ENCODE data around the gene HAT1. TPM values are rescaled to one million over a fixed set of nuclear protein-coding genes. Genes with fewer than 3 reads are reported as not detected.

Gene HAT1
- total and polyA plus RNA-seq, 2 of the 4 experiments (the other 2 are of a cell fraction): 24.4 to 42.1 TPM

DNA sequence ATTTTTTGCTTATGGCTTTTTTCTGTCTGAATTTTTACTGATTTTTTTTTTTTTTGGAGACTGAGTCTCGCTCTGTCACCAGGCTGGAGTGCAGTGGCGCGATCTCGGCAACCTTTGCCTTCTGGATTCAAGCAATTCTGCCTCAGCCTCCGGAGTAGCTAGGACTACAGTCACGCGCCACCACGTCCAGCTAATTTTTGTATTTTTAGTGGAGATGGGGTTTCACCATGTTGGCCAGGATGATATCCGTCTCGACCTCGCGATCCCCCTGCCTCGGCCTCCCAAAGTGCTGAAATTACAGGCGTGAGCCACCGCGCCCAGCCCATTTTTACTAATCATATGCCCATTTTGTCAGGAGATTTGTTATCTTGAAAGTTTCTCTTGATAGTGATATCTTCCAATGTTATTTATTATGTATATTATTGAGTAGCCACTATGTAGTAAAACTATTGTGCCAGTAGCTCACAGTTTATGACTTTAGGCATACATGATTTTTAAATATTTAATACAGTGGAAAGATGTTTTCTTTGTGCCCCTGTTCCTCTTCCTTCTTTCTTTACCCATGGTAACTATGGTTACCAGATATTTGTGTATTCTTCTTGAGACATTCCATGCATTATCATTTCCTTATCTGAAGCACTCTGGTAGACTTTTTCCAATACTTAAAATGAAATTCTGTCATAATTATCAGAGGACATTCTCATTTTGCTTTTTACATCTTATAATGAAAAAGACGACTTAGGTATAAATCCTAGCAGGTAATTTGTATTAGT lies 2.1 kb downstream of the HAT1 start (continued):
- no peak for TF ChIP-seq RAD21 (IDR thresholded peaks at IDR 0.05; ENCODE audit: low read length)

DNA sequence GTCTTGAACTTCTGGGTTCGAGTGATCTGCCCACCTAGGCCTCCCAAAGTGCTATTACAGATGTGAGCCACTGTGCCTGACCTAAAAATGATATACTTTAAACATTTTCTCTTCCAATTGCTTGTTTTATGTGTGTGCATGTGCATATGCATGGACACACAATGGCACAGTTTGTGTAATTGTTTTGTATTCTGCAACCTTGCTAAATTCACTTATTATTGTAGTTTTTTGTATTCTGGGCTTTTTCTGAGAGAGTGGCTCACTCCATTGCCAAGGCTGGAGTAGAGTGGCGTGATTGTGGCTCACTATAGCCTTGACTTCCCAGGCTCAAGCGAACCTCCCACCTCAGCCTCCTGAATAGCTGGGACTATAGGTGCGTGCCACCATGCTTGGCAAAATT lies 8.1 kb downstream of the HAT1 start:
- ATAC-seq (ENCODE audit: low read depth): no peak
- TF ChIP-seq CHD1 (IDR thresholded peaks at IDR 0.05; ENCODE audit: low read depth, low read length) (no peak), RFX5 (IDR thresholded peaks at IDR 0.05; ENCODE audit: low read depth, low read length) (no peak), SMC3 (IDR thresholded peaks at IDR 0.05; ENCODE audit: low read depth, low read length) (no peak), MAFK (IDR thresholded peaks at IDR 0.05; ENCODE audit: low read depth, low read length) (no peak), CEBPB (IDR thresholded peaks at IDR 0.05; ENCODE audit: low read depth, low read length) (no peak), NFE2L2 (IDR thresholded peaks at IDR 0.05; ENCODE audit: low read depth, low read length) (no peak), MXI1 (IDR thresholded peaks at IDR 0.05; ENCODE audit: borderline replicate concordance, low read depth, low read length) (no peak), FOS (IDR thresholded peaks at IDR 0.05; ENCODE audit: low read depth, low read length) (no peak), RCOR1 (IDR thresholded peaks at IDR 0.05; ENCODE audit: insufficient replicate concordance, low read length) (no peak), MAZ (IDR thresholded peaks at IDR 0.05; ENCODE audit: borderline replicate concordance, low read depth, low read length) (no peak), BHLHE40 (IDR thresholded peaks at IDR 0.05; ENCODE audit: low read depth, low read length) (no peak), POLR2A (IDR thresholded peaks at IDR 0.05; ENCODE audit: low read depth, low read length) (no peak)
- TF ChIP-seq, protein P1, sequence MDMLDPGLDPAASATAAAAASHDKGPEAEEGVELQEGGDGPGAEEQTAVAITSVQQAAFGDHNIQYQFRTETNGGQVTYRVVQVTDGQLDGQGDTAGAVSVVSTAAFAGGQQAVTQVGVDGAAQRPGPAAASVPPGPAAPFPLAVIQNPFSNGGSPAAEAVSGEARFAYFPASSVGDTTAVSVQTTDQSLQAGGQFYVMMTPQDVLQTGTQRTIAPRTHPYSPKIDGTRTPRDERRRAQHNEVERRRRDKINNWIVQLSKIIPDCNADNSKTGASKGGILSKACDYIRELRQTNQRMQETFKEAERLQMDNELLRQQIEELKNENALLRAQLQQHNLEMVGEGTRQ (IDR thresholded peaks at IDR 0.05; ENCODE audit: low read depth, low read length): no peak
- TF ChIP-seq, protein P2, sequence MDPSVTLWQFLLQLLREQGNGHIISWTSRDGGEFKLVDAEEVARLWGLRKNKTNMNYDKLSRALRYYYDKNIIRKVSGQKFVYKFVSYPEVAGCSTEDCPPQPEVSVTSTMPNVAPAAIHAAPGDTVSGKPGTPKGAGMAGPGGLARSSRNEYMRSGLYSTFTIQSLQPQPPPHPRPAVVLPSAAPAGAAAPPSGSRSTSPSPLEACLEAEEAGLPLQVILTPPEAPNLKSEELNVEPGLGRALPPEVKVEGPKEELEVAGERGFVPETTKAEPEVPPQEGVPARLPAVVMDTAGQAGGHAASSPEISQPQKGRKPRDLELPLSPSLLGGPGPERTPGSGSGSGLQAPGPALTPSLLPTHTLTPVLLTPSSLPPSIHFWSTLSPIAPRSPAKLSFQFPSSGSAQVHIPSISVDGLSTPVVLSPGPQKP (IDR thresholded peaks at IDR 0.05; ENCODE audit: borderline replicate concordance, low read depth, low read length): no peak

More for the DNA sequence above, 8.1 kb downstream of the HAT1 start:
- no peak overlapping the region for H3K14ac ChIP-seq (replicated peaks; ENCODE audit: low read depth, low read length)
- H2AK5ac ChIP-seq (ENCODE audit: low read depth, low read length): no peak overlapping the region
- H2AK9ac ChIP-seq (replicated peaks; ENCODE audit: low read depth, low read length, poor library complexity): no peak overlapping the region
- ChIA-PET CTCF (interaction anchor here (0.6 kb wide), 1 partner anchor 25 kb away, joined by 3 read pairs; no protein-coding TSS in a partner anchor), POLR2A (ENCODE audit: unreplicated experiment) (no interaction called here)
- no peak overlapping the region for H3K27ac ChIP-seq (ENCODE audit: insufficient read depth, low read length)
- no TSS peak for BruUV-seq (replicated peaks)
- peaks cover 21 to 40% of the 10 kb centered on the region in 2 experiments for H3K79me1 ChIP-seq (ENCODE audit: low read depth in 1 of 2, low read length in 2 of 2)
- no peak overlapping the region for H2BK20ac ChIP-seq (ENCODE audit: low read depth, low read length)
- H3K23ac ChIP-seq (ENCODE audit: low read depth, low read length): no peak overlapping the region
- no CpG with 5 or more reads among the region's 4 CpGs for WGBS, 2 experiments (ENCODE audit: extremely low coverage in 2 of 2, insufficient read length in 1 of 2)
- H4K20me1 ChIP-seq (ENCODE audit: insufficient read depth, low read length): peaks cover 7% of the 10 kb centered on the region
- H3K4ac ChIP-seq (ENCODE audit: low read depth, low read length): no peak overlapping the region
- H3K4me3 ChIP-seq (ENCODE audit: insufficient read depth, low read depth, low read length): no peak overlapping the region
- H3K4me2 ChIP-seq (ENCODE audit: low read depth, low read length): no peak overlapping the region
- no peak overlapping the region for H2BK15ac ChIP-seq (ENCODE audit: low read depth, low read length)
- H3K36me3 ChIP-seq (ENCODE audit: control insufficient read depth, insufficient read depth, low read length): peaks cover 8% of the 10 kb centered on the region
- H3K9me1 ChIP-seq (ENCODE audit: insufficient read depth, low read length): peaks cover 6% of the 10 kb centered on the region; the same call in 1 of the 2 replicates
- H2BK120ac ChIP-seq (ENCODE audit: low read depth, low read length): no peak overlapping the region
- H4K5ac ChIP-seq (ENCODE audit: low read depth, low read length): no peak overlapping the region
- dilution Hi-C loops (cut with HindIII; ENCODE audit: low sequenced_read_pairs, unreplicated experiment) (no loop called here), in situ Hi-C loops (cut with MboI; ENCODE audit: low sequenced_read_pairs) (no loop called here), intact Hi-C loops (cut with micrococcal nuclease) (no loop called here)
- no peak overlapping the region for H4K91ac ChIP-seq (ENCODE audit: insufficient read depth, low read depth, low read length)
- DNase-seq: no peak
- H3K27me3 ChIP-seq (ENCODE audit: control insufficient read depth, insufficient read depth, low read length): no peaks in the 10 kb centered on the region
- H2AFZ ChIP-seq (replicated peaks; ENCODE audit: low read length, poor library complexity): no peak overlapping the region
- no peak overlapping the region for H3K56ac ChIP-seq (ENCODE audit: extremely low read depth, insufficient read depth, low read length)
- H3K4me1 ChIP-seq (ENCODE audit: control insufficient read depth, insufficient read depth, low read length): no peaks in the 10 kb centered on the region
- H3K18ac ChIP-seq (ENCODE audit: low read depth, low read length): no peak overlapping the region
- no peaks in the 10 kb centered on the region for H3K9me3 ChIP-seq (ENCODE audit: control insufficient read depth, insufficient read depth, low read length)
- no peak overlapping the region for H3K9ac ChIP-seq (ENCODE audit: low read depth, low read length)
- no peak overlapping the region for H4K8ac ChIP-seq (ENCODE audit: low read depth in 2 of 2, low read length in 2 of 2)
- H2BK5ac ChIP-seq (ENCODE audit: low read depth, low read length, poor library complexity, severe bottlenecking): no peak overlapping the region

Measured in IMR-90 (cell line).